ENCODE data around the gene BMAL1.

GRCh38 chr11:13249177-13249576 is 28.4 kb upstream of the BMAL1 start:
- TF ChIP-seq CTCF (IDR thresholded peaks at IDR 0.05) = no peak
- no peak for TF ChIP-seq POLR2A (IDR thresholded peaks at IDR 0.05)
